H1 (cell line): ENCODE measurements around the gene TPRKB. TPM values are rescaled to one million over a fixed set of nuclear protein-coding genes. Genes with fewer than 3 reads are reported as not detected.

Experiments
- CTCF ChIA-PET: fragments of 300-600 bp; sonication (Branson Sonifier 250); formaldehyde crosslinking; loops from one replicate; lab custom pipeline; 2021; ENCODE audit not compliant: partially characterized antibody; lab: Charles Lee
- POLR2A ChIA-PET: fragments of 300-600 bp; sonication (Branson Sonifier 250); formaldehyde crosslinking; loops from one replicate; lab custom pipeline; 2021; ENCODE audit warnings: inconsistent platforms; ENCODE audit not compliant: partially characterized antibody; lab: Charles Lee
- DNase-seq, 2 experiments: peaks; one replicate each; pipeline versions ENCODE4 v3.0.0 to v3.0.0-alpha.2; 2010 to 2022; ENCODE audit warnings: low spot score in 2 of 2, low read depth in 1 of 2, mixed read lengths in 1 of 2
- FAIRE-seq: peaks from 2 replicates; lab custom pipeline; 2011; peaks lifted over from hg19 to GRCh38; lab: Jason Lieb, UNC
- H2AFZ ChIP-seq: 2 replicates; pipeline ENCODE4 v1.8.1; 2012; ENCODE audit warnings: low read length, inconsistent platforms
- H2AK5ac ChIP-seq: 2 replicates; pipeline ENCODE4 v1.6.1; 2013; ENCODE audit warnings: low read depth, low read length
- H2BK120ac ChIP-seq: replicated peaks from 2 replicates; pipeline ENCODE3; 2013; ENCODE audit warnings: low read depth, low read length, inconsistent platforms
- H2BK12ac ChIP-seq: 2 replicates; pipeline ENCODE4 v1.6.1; 2013; ENCODE audit warnings: low read depth, low read length
- H2BK15ac ChIP-seq: 2 replicates; pipeline ENCODE4 v1.6.1; 2013; ENCODE audit warnings: low read length
- H2BK20ac ChIP-seq: 2 replicates; pipeline ENCODE4 v1.6.1; 2013; ENCODE audit warnings: low read length
- H2BK5ac ChIP-seq: 2 replicates; pipeline ENCODE4 v1.6.1; 2013; ENCODE audit warnings: low read depth, low read length
- H3K14ac ChIP-seq: 2 replicates; pipeline ENCODE4 v1.6.1; 2013; ENCODE audit warnings: inconsistent platforms; ENCODE audit not compliant: insufficient read length
- H3K18ac ChIP-seq: 2 replicates; pipeline ENCODE4 v1.6.1; 2013; ENCODE audit warnings: low read length; ENCODE audit errors: extremely low read depth
- H3K23ac ChIP-seq: 2 replicates; pipeline ENCODE4 v1.6.1; 2013; ENCODE audit warnings: inconsistent platforms; ENCODE audit not compliant: insufficient read length
- H3K23me2 ChIP-seq: 2 replicates; pipeline ENCODE4 v1.6.1; 2013; ENCODE audit warnings: low read depth, low read length
- H3K27ac ChIP-seq: 2 replicates; pipeline ENCODE4 v1.6.1; 2011; ENCODE audit warnings: low read depth, low read length, inconsistent platforms
- H3K27me3 ChIP-seq, 4 experiments: replicated peaks in 1 of 4; 1 replicate in 1 of 4; 2 replicates in 3 of 4; pipeline versions ENCODE4 v1.6.1 to v1.8.1; 2011 to 2013; ENCODE audit warnings: low read length in 3 of 4, mild to moderate bottlenecking in 3 of 4, inconsistent platforms in 2 of 4, mixed read lengths in 2 of 4, moderate library complexity in 1 of 4; ENCODE audit not compliant: control insufficient read depth in 3 of 4, insufficient read depth in 3 of 4; ENCODE audit errors: extremely low read depth in 1 of 4
- H3K36me3 ChIP-seq, 4 experiments: 2 replicates each; pipeline versions ENCODE4 v1.6.1 to v1.8.1; 2011 to 2013; ENCODE audit warnings: mild to moderate bottlenecking in 4 of 4, low read length in 3 of 4, moderate library complexity in 2 of 4, control low read depth in 1 of 4, inconsistent platforms in 1 of 4; ENCODE audit not compliant: insufficient read depth in 4 of 4, control insufficient read depth in 2 of 4
- H3K4ac ChIP-seq: replicated peaks from 2 replicates; pipeline ENCODE3; 2013; ENCODE audit warnings: low read length, low read depth, mixed read lengths, inconsistent platforms; ENCODE audit not compliant: insufficient read length
- H3K4me1 ChIP-seq, 4 experiments: replicated peaks in 1 of 4; 1 replicate in 1 of 4; 2 replicates in 3 of 4; pipeline versions ENCODE4 v1.6.1 to v1.8.1; 2011 to 2013; ENCODE audit warnings: low read length in 3 of 4, inconsistent platforms in 2 of 4, mixed read lengths in 1 of 4; ENCODE audit not compliant: insufficient read depth in 4 of 4, control insufficient read depth in 3 of 4
- H3K4me2 ChIP-seq, 2 experiments: 2 replicates each; pipeline versions ENCODE4 v1.6.1 to v1.8.1; 2011 to 2013; ENCODE audit warnings: low read depth in 2 of 2, low read length in 2 of 2, control low read depth in 1 of 2, inconsistent platforms in 1 of 2, mild to moderate bottlenecking in 1 of 2; ENCODE audit not compliant: insufficient read depth in 1 of 2
- H3K4me3 ChIP-seq, 4 experiments: fragments of 200-600, 300-600 bp in 1 of 4; sonication (generic), shearing (Covaris generic), sonication (Bioruptor Twin) in 1 of 4; 2 replicates each; pipeline versions ENCODE4 v1.5.1 to v1.8.1; 2011 to 2016; ENCODE audit warnings: low read length in 4 of 4, low read depth in 3 of 4, control low read depth in 2 of 4, inconsistent platforms in 2 of 4, mild to moderate bottlenecking in 2 of 4, mixed read lengths in 1 of 4, moderate library complexity in 1 of 4; ENCODE audit not compliant: insufficient read depth in 2 of 4; ENCODE audit errors: extremely low read depth in 1 of 4
- H3K56ac ChIP-seq: replicated peaks from 2 replicates; pipeline ENCODE3; 2013; ENCODE audit warnings: low read depth, mild to moderate bottlenecking, mixed read lengths, low read length, inconsistent platforms; ENCODE audit not compliant: insufficient read length
- H3K79me1 ChIP-seq: 2 replicates; pipeline ENCODE4 v1.6.1; 2013; ENCODE audit warnings: low read depth, low read length, control low read depth
- H3K79me2 ChIP-seq, 2 experiments: 2 replicates each; pipeline versions ENCODE4 v1.6.1 to v1.8.1; 2012 to 2013; ENCODE audit warnings: low read length in 2 of 2, mild to moderate bottlenecking in 2 of 2, inconsistent platforms in 1 of 2; ENCODE audit not compliant: insufficient read depth in 2 of 2, control insufficient read depth in 1 of 2
- H3K9ac ChIP-seq, 4 experiments: replicated peaks in 1 of 4; 1 replicate in 1 of 4; 2 replicates in 3 of 4; pipeline versions ENCODE4 v1.6.1 to v1.8.1; 2011 to 2013; ENCODE audit warnings: low read depth in 3 of 4, low read length in 3 of 4, control low read depth in 2 of 4, mild to moderate bottlenecking in 2 of 4, moderate library complexity in 2 of 4, inconsistent platforms in 1 of 4; ENCODE audit errors: extremely low read depth in 1 of 4
- H3K9me3 ChIP-seq, 2 experiments: 2 replicates each; pipeline versions ENCODE4 v1.6.1 to v1.8.1; 2012 to 2013; ENCODE audit warnings: mild to moderate bottlenecking in 2 of 2, moderate library complexity in 2 of 2, control low read depth in 1 of 2, inconsistent platforms in 1 of 2, low read depth in 1 of 2, low read length in 1 of 2, mixed read lengths in 1 of 2; ENCODE audit not compliant: insufficient read depth in 2 of 2
- H4K20me1 ChIP-seq, 2 experiments: replicated peaks in 1 of 2; 2 replicates each; pipeline versions ENCODE3 to v1.8.1; 2011 to 2013; ENCODE audit warnings: inconsistent platforms in 2 of 2, low read length in 2 of 2, mild to moderate bottlenecking in 1 of 2; ENCODE audit not compliant: insufficient read depth in 2 of 2, control insufficient read depth in 1 of 2
- H4K5ac ChIP-seq: 2 replicates; pipeline ENCODE4 v1.6.1; 2013; ENCODE audit warnings: low read length, low read depth, mixed read lengths, inconsistent platforms; ENCODE audit not compliant: insufficient read length
- H4K8ac ChIP-seq: 2 replicates; pipeline ENCODE4 v1.8.0; 2013; ENCODE audit warnings: mild to moderate bottlenecking, moderate library complexity, low read length, inconsistent platforms; ENCODE audit not compliant: insufficient read depth; ENCODE audit errors: extremely low read depth
- H4K91ac ChIP-seq: replicated peaks from 2 replicates; pipeline ENCODE3; 2013; ENCODE audit warnings: low read length, mixed read lengths, inconsistent platforms; ENCODE audit not compliant: insufficient read length
- ATF3 ChIP-seq: IDR thresholded peaks from 2 replicates; pipeline ENCODE4 v1.6.1; 2011; ENCODE audit warnings: low read depth, mild to moderate bottlenecking, low read length; ENCODE audit not compliant: insufficient read depth
- FOSL1 ChIP-seq: IDR thresholded peaks from 2 replicates; pipeline ENCODE4 v1.6.1; 2011; ENCODE audit warnings: mild to moderate bottlenecking, low read depth, low read length, moderate library complexity; ENCODE audit not compliant: insufficient read depth
- RBBP5 ChIP-seq: IDR thresholded peaks from 2 replicates; pipeline ENCODE4 v1.7.1; 2012; ENCODE audit warnings: low read depth, mild to moderate bottlenecking, inconsistent platforms, low read length, moderate library complexity, borderline replicate concordance
- RNF2 ChIP-seq: fragments of 200-900, 300-1000 bp; sonication (generic); IDR thresholded peaks from 2 replicates; pipeline ENCODE4 v1.7.1; 2016; ENCODE audit warnings: borderline replicate concordance, low read depth, mild to moderate bottlenecking, antibody characterized with exemption, low read length; ENCODE audit not compliant: poor library complexity, severe bottlenecking; ENCODE audit errors: missing control alignments
- SIN3A ChIP-seq, 2 experiments: IDR thresholded peaks in 1 of 2; conservative IDR thresholded peaks in 1 of 2; 2 replicates each; pipeline ENCODE4 v1.6.1; 2011 to 2012; ENCODE audit warnings: low read length in 2 of 2, improper control_type of control experiment in 1 of 2, low read depth in 1 of 2, mild to moderate bottlenecking in 1 of 2
- SP4 ChIP-seq: IDR thresholded peaks from 2 replicates; pipeline ENCODE4 v1.6.1; 2012; ENCODE audit warnings: low read length, inconsistent platforms
- SRF ChIP-seq: IDR thresholded peaks from 2 replicates; pipeline ENCODE4 v1.6.1; 2011; ENCODE audit warnings: mild to moderate bottlenecking, low read depth, low read length, moderate library complexity
- TCF12 ChIP-seq: IDR thresholded peaks from 2 replicates; pipeline ENCODE4 v1.6.1; 2011; ENCODE audit warnings: low read depth, mild to moderate bottlenecking, low read length
- TEAD4 ChIP-seq: IDR thresholded peaks from 2 replicates; pipeline ENCODE4 v1.6.1; 2012; ENCODE audit warnings: low read depth, low read length, inconsistent platforms, mixed read lengths
- YY1 ChIP-seq: IDR thresholded peaks from 2 replicates; pipeline ENCODE4 v1.6.1; 2011; ENCODE audit warnings: low read depth, mild to moderate bottlenecking, low read length
- WGBS, 2 experiments: shearing (Covaris generic) in 1 of 2; methylation state at CpG; one replicate each; pipeline versions ENCODE4 v1.1.6 to v1.1.7; 2013 to 2015; ENCODE audit warnings: low lambda C conversion rate in 2 of 2, mixed read lengths in 2 of 2, inconsistent platforms in 1 of 2, low coverage in 1 of 2, missing lambda C conversion rate in 1 of 2; ENCODE audit not compliant: insufficient replicate concordance in 2 of 2, insufficient coverage in 1 of 2, insufficient read length in 1 of 2; ENCODE audit errors: extremely low coverage in 1 of 2, missing lambda C conversion rate in 1 of 2; 5-methylcytosine and 5-hydroxymethylcytosine counted together
- polyA plus RNA-seq, 7 experiments: library from polyadenylated mRNA; depleted of rRNA in 3 of 7; stranded (reverse) in 5 of 7; unstranded in 2 of 7; fragments of >200 nt in 5 of 7; fragments of 200-250 nt in 2 of 7; gene quantifications; 1 replicate in 5 of 7; 2 replicates in 1 of 7; 4 replicates in 1 of 7; pipeline versions ENCODE4 v1.2.1 to v1.2.3, GENCODE V29; 2011 to 2013; ENCODE audit warnings: missing spikeins in 2 of 7, mixed read lengths in 2 of 7
- total RNA-seq: library from RNA; stranded (reverse); fragmentation: NEBNext Ultra II Directional; extraction: Animal tissue kit (Norgen Biotek cat#: 25700); gene quantifications from 2 replicates; pipeline ENCODE4 v1.2.1, GENCODE V29; 2021

TPRKB gene
- total and polyA plus RNA-seq, 2 of the 8 experiments (the other 6 are each of a cell fraction or from before 2014, with no cell fraction given), result 40.3 to 41.6 TPM

- Histone ChIP-seq H2AK5ac (no peak overlapping the region), H2BK15ac (no peak overlapping the region), H2BK20ac (no peak overlapping the region), H3K9ac (no peak overlapping the region), H3K27ac (no peak overlapping the region), H4K5ac (no peak overlapping the region), H3K79me1 (no peaks in the 10 kb centered on the region), H2BK12ac (no peak overlapping the region), H2AFZ (no peak overlapping the region), H3K14ac (no peak overlapping the region), H3K79me2 (no peaks in the 10 kb centered on the region), H3K4me2 (no peak overlapping the region), H3K4me1 (no peaks in the 10 kb centered on the region), H3K9me3 (peaks cover 12 to 28% of the 10 kb centered on the region in 2 experiments; a peak in 3 of 4 replicates), H4K20me1 (no peaks in the 10 kb centered on the region), H2BK5ac (no peak overlapping the region), H4K8ac (no peak overlapping the region), H3K56ac (no peak overlapping the region), H3K23me2 (no peaks in the 10 kb centered on the region), H3K4me3 (no peak overlapping the region), H3K27me3 (no peaks in the 10 kb centered on the region; a peak in 1 of 7 replicates), H4K91ac (no peak overlapping the region), H3K36me3 (no peaks in the 10 kb centered on the region), H3K4ac (no peak overlapping the region), H3K23ac (no peak overlapping the region), H2BK120ac (no peak overlapping the region), H3K18ac (no peak overlapping the region)
- 78% methylated on average over 8 of the region's 8 CpGs; no CpG with 5 or more reads in 1 of the 2 experiments for WGBS, 2 experiments
- ChIA-PET CTCF (no interaction called here), POLR2A (no interaction called here)
- no peak for FAIRE-seq
- no peak for DNase-seq
- TF ChIP-seq RBBP5 (no peak), SP4 (no peak), RNF2 (no peak), SIN3A (conservative IDR thresholded peaks at IDR 0.05 in 1 of 2, IDR thresholded peaks at IDR 0.05 in 1 of 2; ENCODE audit: low read depth in 1 of 2, low read length in 2 of 2) (no peak), TCF12 (no peak), TEAD4 (no peak), FOSL1 (no peak), YY1 (no peak), ATF3 (no peak), SRF (no peak)
These were observed 20.4 kb downstream of the TPRKB start for GRCh38 chr2:73716543-73717250.
